SW480 (cell line): ENCODE results near the gene ATOSB.

Experiments used
- DNase-seq: peaks from one replicate; pipeline ENCODE4 v3.0.0-alpha.2; 2016; ENCODE audit warnings: low spot score

ATOSB gene

DNA sequence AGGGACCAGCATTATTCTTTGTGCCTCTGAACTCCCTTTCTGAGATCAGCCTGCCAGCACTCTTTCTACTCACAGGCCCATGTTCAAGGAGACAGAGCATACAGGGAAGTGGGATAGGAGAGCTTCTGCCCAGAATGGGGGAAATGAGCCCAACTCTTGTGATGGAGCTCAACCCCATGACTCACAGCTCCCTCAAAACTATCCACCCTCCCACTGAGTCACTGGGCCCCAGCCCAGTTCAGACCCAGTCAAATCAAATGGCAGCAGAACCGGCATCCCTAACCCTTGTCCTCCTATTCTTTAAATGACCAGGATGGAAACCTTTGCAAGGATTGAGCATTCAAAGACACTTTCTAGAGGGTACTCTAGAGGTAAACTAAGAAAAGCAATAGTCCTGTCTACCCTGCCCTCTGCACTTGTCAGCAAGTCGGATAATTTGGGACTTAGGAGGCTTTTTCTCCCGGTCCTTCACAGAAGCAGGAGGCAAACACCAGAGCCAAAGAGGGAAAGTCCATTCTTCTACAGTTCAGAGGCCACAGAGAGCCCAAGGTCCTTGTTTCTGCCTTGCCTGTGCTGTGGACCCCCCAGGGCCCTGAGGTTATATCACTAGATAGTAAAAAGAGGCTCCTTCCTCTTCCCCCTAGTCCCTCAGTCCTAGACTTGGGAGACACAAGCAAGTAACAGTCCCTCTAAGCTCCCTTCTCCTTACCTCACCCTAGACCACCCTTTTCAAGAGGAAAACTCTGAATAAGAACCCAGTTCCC, 3.2 kb downstream of the ATOSB start:
- no peak for DNase-seq

DNA sequence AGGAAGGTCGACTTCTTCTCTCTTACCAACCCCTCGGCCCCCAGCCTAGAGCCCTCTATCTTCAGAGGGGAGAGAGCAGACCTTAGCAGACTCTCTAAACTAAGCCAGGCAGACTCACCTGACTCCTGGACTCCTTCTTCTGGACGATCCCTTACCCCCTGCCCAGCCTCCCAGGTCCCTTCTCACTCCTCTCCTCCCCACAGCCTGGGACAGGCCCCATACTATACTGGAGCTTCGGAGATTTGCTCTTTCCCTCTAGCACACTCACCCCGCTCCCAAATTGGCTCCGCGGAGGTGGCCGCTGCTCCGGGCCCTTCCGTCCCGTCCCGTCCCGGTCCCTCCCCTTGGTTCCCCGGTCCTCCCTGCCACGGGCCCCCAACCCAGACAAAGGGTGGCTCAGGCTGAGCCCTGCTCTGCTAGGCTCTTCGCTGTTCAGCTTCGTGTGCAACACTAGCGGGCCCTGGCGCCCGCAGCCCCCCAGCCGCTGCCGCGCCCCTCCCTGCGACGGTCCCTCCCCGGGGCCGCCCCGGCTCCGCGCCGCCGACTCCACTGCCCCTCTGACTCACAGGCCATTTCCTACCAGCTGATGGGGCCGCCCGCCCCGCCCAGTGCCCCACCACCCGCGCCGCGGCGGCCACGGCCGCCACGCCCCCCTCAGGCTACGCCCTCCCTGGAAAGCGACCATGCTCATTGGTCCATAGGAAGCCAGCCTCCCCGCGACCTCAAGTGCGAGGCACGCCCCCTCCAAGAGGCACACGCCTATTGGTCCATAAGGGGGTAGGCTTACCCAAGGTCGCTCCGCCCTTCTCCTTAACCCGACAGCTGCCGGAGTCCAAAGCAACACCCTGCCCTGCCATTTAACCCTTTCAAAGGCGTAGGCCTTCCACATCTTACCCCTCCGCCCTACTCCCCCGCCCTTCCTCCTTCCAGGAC, 4.4 kb downstream of the ATOSB start:
- DNase-seq = peak; percentile 98

DNA sequence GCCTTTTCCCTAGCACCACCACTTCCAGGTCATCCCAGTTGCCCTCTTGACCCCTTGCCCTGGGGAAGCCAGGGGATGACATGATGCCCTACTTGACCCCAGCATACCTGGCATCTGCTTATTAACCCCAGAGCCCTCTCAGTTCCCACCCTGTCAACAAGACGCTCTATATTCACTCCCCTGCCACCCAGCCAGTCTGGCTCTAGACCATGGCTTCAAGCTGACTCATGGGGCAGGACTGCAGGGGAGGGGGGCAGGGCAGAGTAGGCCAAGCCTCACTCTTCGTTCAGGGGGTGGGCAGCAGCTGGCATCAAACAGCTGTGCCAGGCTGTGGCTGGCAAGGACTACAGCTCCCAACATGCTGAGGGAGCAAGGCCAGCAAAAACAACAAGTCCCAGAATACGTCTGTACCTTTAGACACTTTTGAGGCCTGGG, 5.3 kb downstream of the ATOSB start:
- peak; percentile 37 for DNase-seq

DNA sequence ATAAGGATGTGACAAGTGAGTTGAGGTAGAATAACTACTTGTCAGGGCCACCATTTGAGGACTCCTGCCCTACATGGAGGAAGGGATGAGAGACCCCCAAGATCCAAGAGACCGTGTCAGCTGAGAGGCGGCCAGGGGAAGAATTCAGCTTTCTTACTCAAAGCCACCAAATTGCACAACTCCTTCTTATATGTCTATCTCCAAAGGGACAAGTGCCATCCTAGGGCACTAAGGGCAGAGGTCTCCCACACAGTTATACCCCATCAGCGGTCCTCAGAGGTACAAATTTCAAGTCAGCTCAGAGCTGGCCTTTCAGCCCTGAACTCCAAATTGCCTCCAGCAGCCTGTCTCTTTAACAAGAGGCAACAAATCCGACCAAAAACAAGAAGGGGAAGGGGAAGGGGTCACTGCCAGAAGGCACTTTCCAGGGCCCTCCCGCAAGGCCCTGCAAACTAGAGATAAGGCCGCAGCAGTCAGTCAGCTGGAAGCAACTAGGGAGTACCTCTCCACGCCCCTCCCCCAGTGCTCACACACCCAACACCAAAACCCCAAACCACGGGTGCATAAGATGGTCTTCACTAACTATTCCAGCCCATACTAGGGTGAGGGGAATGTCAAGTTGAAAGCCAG, 6.6 kb downstream of the ATOSB start:
- no peak for DNase-seq

DNA sequence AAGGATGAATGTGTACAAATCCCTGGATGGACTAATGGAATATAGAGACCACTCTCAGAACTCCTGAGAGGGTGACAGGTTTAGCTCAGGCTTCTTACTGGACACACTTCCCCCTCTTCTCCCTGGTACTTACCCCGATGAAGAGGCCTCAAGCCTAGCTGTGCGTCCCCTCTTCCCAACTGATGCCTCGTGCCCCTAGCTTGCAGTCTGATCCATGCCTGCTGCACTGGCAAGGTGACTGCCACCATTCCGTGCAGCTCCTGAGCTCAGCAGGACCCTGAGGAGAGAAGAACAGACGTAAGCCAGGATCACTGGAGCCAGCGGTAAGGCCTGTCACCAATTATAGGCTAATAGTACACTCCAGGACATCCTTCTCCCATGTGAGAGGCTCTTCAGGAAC, 7.2 kb downstream of the ATOSB start:
- no peak for DNase-seq

DNA sequence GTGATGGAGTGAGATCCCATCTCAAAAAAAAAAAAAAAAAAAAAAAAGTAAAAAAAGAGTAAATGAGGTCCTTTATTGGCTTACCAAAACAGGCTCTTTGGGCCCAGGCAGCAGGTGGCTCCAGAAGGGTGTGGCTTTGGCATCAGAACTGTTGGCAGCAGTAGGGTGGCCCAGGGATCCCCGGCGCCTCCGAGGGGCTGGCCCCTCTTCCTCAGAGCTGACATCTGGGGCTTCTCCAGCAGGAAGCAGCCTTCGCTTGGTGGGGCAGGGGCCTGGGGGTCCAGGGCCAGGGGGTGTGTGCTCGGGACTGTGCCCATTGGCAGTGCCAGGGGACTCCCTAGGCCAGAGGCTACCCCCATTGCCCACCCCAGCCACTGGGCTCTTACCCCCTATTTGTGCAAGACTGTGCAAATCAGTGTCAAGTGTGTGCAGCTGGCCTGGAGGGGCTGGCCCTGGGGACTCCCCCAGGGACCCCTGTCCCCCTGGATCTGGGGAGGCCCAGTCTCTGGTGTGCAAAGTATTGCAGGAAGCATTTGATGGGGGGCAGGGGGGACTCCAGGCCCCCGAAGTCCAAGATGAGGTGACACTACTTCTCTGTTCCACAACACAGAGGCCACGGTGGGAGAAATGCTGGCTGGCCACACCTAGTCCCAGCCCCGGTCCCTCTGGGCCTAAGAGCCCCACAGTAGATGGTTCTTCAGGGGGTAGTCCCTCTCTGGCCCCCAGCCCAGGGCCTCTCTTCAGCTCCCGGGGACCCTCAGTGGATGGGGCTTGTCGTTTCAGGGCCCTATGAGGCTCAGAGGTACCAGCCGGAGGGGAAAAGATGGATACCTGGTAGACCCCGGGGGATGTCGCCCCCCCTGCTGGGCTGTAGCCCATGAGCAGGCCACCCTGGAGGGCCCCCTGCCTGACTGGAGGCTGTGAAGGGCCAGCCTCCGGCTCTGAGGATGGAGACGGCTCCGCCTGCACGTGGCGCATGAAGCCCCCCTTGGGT, 8.1 kb downstream of the ATOSB start:
- DNase-seq = no peak

DNA sequence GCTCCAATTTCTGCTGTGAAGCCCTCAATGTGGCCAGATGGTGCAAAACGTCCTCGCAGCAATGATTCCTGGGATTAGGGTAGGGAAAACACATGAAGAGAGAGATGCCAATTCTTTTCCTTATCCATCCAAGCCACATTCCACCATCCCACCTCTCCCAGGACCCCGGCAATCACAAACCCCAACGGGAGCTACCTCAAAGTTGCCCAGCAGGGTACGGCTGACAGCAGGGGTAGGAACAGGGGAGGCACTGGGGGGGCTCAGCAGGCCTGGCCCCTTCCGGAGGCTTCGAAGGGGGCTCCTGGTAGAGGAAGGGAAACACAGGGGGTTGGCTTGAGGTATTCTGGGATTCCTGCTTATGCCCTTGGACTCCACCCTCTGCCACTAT, 9.3 kb downstream of the ATOSB start:
- DNase-seq = no peak

DNA sequence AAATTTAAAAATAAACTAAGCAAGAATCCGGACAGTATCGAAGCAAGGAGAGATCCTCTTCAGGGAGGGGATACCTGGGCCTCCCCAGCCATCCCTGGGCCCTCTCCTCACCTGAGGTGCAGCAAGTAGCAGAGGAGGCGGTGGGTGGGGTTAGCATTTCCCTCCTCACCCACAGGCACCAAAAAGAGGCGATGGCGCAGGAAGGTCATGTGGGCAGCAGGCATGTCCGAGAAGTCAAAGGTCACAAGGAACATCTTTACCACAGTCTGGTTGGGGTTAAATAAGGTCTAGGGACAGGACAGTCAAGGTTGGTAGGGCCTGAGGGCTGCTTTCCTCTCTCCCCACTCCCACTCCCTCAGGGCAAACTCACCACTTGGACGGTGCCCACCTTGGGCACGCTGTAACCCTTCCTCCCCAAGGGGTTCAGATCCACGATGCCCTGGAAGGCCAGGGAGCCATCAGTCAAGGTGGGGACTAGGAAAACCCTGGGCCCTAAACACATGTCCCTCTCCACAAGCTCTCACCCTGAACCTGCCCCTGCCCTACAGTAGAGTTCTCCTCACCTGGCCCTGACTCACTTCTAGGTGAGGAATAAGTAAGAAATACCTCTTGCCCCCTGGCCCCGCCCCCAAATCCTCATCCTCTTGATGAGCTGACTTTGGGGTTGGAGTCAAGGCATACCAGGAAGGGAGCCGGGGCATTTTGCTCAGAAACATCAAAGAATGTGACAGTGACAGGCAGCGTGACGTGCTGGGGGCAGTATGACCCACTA, 9.9 kb downstream of the ATOSB start:
- DNase-seq = no peak

DNA sequence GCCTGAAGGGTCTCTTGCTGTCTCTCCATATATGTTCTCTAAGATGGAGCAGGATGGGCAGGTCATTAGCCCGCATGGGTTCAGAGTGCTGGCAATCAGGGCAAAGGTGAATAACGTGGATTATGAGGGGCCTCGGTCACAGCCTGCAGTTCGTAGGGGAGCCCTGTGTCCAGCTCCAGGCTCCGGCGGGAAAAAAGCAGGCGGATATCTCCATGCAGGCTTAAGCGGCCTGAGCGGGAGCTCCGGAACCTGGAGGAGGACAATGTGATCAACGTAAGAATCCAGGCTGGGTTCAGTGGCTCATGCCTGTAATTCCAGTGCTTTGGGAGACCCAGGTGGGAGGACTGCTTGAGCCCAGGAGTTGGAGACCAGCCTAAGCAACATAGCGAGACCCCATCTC, 10.5 kb downstream of the ATOSB start:
- DNase-seq = no peak

DNA sequence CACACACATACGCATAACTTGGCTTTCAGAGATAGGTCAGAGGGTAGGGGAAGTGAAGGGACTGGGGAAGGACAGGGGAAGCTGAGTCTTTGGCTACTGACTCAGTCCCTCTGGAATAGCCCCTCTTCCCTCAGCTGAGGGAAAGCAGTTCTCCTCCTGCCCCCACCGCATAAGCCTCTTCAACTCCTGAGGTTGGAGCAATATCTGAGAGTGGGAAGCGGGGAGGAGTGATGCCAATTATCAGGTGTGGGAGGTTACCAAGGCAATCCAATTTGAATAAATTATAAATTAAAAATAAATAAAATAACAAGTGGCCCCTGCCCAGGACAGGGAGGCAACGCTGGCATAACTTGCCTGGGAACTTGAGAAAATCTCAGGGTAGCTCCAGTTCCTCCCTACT, 11.1 kb downstream of the ATOSB start:
- DNase-seq = no peak

DNA sequence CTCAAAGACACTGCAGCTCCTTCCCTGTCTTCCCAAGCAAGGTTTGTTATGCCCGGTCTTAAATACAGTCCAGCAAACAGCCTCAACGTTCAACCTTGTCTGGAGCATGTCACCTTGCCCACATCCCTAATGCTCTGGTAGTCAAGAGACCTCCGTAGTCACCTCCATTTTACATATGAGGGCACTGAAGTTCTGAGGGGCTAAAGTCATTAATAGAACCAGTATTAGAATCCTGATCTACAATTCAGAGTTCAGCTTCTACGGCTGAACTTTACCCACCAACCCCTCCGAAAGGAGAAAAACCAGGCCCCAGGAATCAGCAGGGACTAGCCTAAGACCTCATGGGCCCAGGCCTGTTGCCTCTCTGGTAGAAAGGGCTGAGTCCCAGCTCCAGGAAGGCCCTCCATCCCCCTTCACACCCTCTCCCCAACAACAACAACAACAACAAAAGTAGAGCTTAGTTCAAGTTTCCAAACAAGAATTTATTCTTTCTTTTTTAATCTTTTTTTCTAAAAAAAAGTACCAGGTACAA, 11.9 kb downstream of the ATOSB start:
- no peak for DNase-seq

DNA sequence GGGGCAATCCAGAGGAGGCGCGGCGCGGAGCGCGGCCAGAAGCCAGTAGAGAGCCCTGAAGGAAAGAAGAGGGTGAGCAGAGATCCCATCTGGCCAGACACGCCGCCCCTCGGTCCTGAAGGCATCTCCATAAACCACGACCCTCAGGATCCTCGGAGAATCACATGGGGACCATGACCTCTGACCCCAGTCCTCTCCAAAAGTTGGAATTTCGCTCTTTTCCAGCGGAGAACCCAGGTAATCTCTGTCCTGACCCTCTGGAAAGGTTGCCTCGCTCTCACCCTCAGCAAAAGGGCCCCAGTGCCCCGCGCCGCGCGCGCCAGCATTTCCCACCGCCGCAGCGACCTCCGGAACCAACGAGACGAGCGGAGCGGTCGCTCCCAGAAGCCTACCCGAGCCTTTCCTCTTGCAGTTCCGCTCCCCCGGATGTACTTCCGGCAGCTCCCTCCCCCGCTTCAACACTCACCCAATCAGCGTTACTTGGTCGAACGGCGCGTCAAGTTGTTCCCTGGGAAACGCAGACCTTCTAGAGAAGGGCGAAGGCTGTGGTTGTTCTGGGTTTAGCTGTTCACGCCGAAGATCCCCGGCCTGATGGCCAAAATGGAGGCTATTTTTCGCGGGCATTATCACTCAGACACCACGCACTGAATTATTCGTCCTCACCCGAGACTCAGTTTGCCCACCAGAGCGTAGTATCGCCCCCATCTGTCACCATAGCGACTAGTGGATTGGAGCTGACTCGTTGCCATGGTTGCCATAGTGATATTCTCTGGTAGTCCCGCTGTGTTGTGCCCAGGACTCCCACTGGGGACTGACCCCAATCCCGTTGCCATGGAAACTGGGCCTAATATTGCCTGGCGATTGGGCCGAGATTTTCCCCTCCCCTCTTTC, 12.6 kb downstream of the ATOSB start, which contains the start of gene STOML2:
TSS of gene STOML2 (minus strand) at position 363 of the 891 bp plus-strand sequence. CDS start at position 326, 37 bp downstream.
- DNase-seq = peak; percentile 97

DNA sequence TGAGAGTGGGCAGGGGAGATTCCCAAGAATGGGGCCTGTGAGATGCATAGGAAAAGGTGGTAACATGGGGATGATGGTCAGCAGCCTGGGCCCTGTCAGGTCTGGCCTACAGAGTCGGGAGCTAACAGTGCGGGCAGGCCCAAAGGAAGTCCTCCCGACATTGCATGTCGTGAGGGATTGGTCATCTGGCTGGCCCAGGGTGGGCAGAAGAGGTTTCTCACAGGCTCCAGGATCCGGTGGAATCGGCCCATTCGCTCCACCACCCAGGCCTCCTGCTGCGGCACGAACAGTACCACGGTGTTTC, 13.2 kb downstream of the ATOSB start:
- no peak for DNase-seq

DNA sequence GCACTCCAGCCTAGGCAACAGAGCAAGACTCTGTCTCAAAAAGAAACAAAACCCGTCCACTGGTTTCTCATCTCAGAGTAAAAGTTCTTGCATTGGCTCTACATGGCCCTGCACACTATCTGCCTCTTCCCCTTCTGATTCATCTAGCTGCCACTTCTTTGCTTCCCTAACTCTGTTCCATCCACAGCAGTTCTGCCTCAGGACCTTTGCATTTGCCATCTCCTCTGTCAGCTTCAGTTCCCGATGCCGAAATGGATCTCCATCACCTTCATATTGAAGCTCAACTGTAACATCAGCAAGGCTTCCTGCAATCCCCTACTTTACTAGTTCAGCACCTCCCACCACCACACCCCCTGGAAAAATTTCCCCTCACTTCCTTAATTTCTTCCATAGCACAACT, 18.1 kb downstream of the ATOSB start:
- no peak for DNase-seq

DNA sequence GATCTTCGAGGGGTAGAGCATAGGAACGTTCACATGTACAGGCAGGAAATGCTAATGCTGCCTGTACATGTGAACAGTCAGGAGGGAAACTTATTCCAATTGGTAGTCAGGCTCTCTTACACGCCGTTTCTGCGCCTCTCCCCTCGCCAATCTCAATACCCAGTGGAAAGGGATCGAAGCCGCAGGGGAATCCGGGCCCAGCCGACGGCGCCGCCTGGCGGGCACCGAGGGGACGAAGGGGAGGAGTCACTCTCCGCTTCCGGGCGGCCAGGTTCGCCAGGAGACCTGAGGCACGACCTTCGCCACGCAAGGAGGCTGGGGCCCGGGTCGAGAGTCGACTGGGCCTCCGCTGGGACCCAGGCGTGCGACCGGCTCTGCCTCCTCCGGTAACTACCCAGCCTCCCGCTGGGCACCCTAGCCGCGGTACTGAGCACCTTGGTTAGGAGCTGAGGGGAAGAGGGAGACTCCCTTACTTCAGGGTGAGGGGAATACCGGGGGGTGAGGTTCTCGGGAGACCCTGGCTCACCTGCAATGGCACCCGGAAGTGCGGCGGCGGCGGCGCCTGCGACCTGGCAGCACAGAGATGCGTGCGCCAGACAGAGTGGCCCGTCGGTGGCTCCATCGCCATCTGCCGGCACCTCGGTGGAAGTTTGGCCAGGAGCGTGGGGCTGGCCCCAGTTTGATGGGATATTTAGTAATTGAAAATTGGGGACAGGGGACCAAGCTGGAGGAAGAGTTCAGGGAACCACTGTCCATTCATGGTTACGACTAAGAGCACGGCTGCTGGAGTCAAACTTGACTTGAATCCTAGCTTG, 19.4 kb downstream of the ATOSB start, which contains the start of gene PIGO:
TSS of gene PIGO (minus strand) at position 557 of the 815 bp plus-strand sequence. CDS start 1,026 bp downstream, outside the sequence.
- peak; percentile 86 for DNase-seq

DNA sequence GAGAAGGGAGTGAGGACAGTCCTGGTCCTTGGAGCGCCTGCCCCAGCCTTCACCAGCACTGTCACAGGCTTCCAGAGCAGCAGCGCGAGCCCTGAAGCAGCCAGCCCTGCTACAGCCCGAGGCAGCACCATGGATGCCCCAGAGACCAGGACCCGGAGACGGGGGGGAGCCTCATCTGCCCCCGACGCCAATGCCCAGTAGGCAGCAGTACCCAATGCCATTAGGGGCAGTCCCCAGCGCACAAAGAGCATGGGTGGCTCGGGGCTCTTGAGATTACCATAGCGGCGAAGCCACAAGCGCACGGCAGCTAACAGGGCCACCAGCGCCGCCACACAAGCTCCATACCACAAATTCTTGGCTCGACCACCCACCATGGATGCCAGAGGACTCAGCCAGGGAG, 24.1 kb downstream of the ATOSB start:
- no peak for DNase-seq

DNA sequence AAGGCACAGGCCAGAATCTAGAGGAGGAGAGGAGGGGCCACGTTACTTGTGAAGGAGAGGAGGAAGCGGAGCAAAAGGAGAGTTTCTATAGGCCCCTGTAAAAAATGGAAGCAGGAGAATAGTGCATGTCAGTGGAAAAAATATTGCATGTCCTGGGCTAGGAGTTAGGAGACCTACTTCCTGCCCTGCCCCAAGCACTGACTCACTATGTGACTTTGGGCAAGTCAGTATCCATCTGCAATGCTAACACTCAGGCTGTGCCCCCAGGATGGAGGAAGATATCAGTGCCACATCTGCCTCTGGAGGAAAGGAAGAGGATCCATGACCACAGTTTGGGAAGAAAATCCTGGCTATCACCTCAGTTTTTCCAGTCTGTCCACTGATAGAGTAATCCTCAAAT, 26.2 kb downstream of the ATOSB start:
- DNase-seq = no peak

DNA sequence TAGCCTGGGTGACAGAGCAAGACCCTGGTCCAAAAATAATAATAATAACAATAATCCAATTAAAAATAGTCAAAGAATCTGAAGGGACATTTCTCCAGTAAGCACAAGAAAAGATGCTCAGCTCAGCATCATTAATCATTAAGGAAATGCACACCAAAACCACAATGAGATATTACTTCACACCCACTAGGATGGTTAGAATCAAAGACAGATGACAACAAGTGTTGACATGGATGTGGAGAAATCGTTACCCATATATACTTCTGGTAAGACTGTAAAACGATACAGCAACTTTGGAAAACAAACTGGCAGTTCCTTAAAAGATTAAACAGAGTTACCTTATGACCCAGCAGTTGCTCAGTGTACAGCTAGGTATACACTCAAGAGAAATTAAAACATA, 30.6 kb downstream of the ATOSB start:
- no peak for DNase-seq
